Mucosa of stomach (tissue), 1 donor: ENCODE measurements around the gene NLK.

ENCODE experiments used
- H3K27me3 ChIP-seq: one replicate; pipeline ENCODE4 v1.7.0; 2013; ENCODE audit warnings: mild to moderate bottlenecking, low read length; ENCODE audit not compliant: control insufficient read depth, insufficient read depth
- H3K36me3 ChIP-seq: one replicate; pipeline ENCODE4 v1.7.0; 2013; ENCODE audit warnings: low read length; ENCODE audit not compliant: control insufficient read depth, insufficient read depth
- H3K4me1 ChIP-seq: one replicate; pipeline ENCODE4 v1.7.0; 2013; ENCODE audit warnings: mild to moderate bottlenecking, low read length; ENCODE audit not compliant: control insufficient read depth, insufficient read depth
- H3K4me3 ChIP-seq: one replicate; pipeline ENCODE4 v1.7.0; 2013; ENCODE audit warnings: low read length
- H3K9ac ChIP-seq: one replicate; pipeline ENCODE4 v1.7.0; 2013; ENCODE audit warnings: mild to moderate bottlenecking, low read length, moderate library complexity
- H3K9me3 ChIP-seq: one replicate; pipeline ENCODE4 v1.7.0; 2013; ENCODE audit warnings: mild to moderate bottlenecking, low read length, moderate library complexity; ENCODE audit not compliant: control insufficient read depth
- donor health status: Pancreatic carcinoma.

NLK gene

GRCh38 chr17:28125526-28126378 lies 83.3 kb downstream of the NLK start:
- no peak overlapping the region for H3K4me3 ChIP-seq
- no peaks in the 10 kb centered on the region for H3K36me3 ChIP-seq
- no peaks in the 10 kb centered on the region for H3K4me1 ChIP-seq

GRCh38 chr17:28127196-28127595 lies 84.7 kb downstream of the NLK start:
- no peaks in the 10 kb centered on the region for H3K9me3 ChIP-seq
- H3K9ac ChIP-seq: no peak overlapping the region
- no peaks in the 10 kb centered on the region for H3K27me3 ChIP-seq
- no peaks in the 10 kb centered on the region for H3K4me1 ChIP-seq
- no peaks in the 10 kb centered on the region for H3K36me3 ChIP-seq
- H3K4me3 ChIP-seq: no peak overlapping the region

More at GRCh38 chr17:28125526-28126378, 83.3 kb downstream of the NLK start:
- Histone ChIP-seq H3K27me3 (no peaks in the 10 kb centered on the region), H3K9me3 (no peaks in the 10 kb centered on the region), H3K9ac (no peak overlapping the region)

GRCh38 chr17:28128779-28129178 lies 86.3 kb downstream of the NLK start:
- Histone ChIP-seq H3K36me3 (no peaks in the 10 kb centered on the region), H3K4me1 (no peaks in the 10 kb centered on the region), H3K9ac (no peak overlapping the region), H3K27me3 (no peaks in the 10 kb centered on the region), H3K9me3 (no peaks in the 10 kb centered on the region), H3K4me3 (no peak overlapping the region)

GRCh38 chr17:28130472-28130871 lies 88.0 kb downstream of the NLK start:
- H3K27me3 ChIP-seq: no peaks in the 10 kb centered on the region

GRCh38 chr17:28131599-28131998 lies 89.1 kb downstream of the NLK start:
- Histone ChIP-seq H3K4me3 (no peak overlapping the region), H3K9ac (no peak overlapping the region), H3K36me3 (no peaks in the 10 kb centered on the region), H3K27me3 (no peaks in the 10 kb centered on the region), H3K9me3 (no peaks in the 10 kb centered on the region), H3K4me1 (no peaks in the 10 kb centered on the region)

More at GRCh38 chr17:28130472-28130871, 88.0 kb downstream of the NLK start:
- Histone ChIP-seq H3K9me3 (no peaks in the 10 kb centered on the region), H3K4me1 (no peaks in the 10 kb centered on the region), H3K36me3 (no peaks in the 10 kb centered on the region), H3K4me3 (no peak overlapping the region), H3K9ac (no peak overlapping the region)

GRCh38 chr17:28133562-28133970 lies 91.1 kb downstream of the NLK start:
- H3K36me3 ChIP-seq: no peaks in the 10 kb centered on the region
- H3K9me3 ChIP-seq: no peaks in the 10 kb centered on the region
- H3K4me3 ChIP-seq: no peak overlapping the region
- no peaks in the 10 kb centered on the region for H3K4me1 ChIP-seq
- no peaks in the 10 kb centered on the region for H3K27me3 ChIP-seq
- H3K9ac ChIP-seq: no peak overlapping the region

- H3K36me3 ChIP-seq: no peaks in the 10 kb centered on the region
Measured at GRCh38 chr17:28136923-28137322, 94.4 kb downstream of the NLK start.

GRCh38 chr17:28139822-28140221 lies 97.3 kb downstream of the NLK start:
- no peaks in the 10 kb centered on the region for H3K27me3 ChIP-seq
- no peaks in the 10 kb centered on the region for H3K36me3 ChIP-seq
- H3K9ac ChIP-seq: no peak overlapping the region
- H3K9me3 ChIP-seq: no peaks in the 10 kb centered on the region
- no peaks in the 10 kb centered on the region for H3K4me1 ChIP-seq
- H3K4me3 ChIP-seq: no peak overlapping the region

More at GRCh38 chr17:28136923-28137322, 94.4 kb downstream of the NLK start:
- Histone ChIP-seq H3K9me3 (no peaks in the 10 kb centered on the region), H3K9ac (no peak overlapping the region), H3K4me3 (no peak overlapping the region), H3K4me1 (no peaks in the 10 kb centered on the region), H3K27me3 (no peaks in the 10 kb centered on the region)

- Histone ChIP-seq H3K4me3 (no peak overlapping the region), H3K36me3 (no peaks in the 10 kb centered on the region), H3K9me3 (no peaks in the 10 kb centered on the region), H3K27me3 (no peaks in the 10 kb centered on the region), H3K4me1 (no peaks in the 10 kb centered on the region), H3K9ac (no peak overlapping the region)
Measured at GRCh38 chr17:28141313-28141712, 98.8 kb downstream of the NLK start.

GRCh38 chr17:28141773-28142172 lies 99.3 kb downstream of the NLK start:
- no peaks in the 10 kb centered on the region for H3K36me3 ChIP-seq
- no peaks in the 10 kb centered on the region for H3K27me3 ChIP-seq
- no peaks in the 10 kb centered on the region for H3K9me3 ChIP-seq
- H3K9ac ChIP-seq: no peak overlapping the region
- no peaks in the 10 kb centered on the region for H3K4me1 ChIP-seq
- H3K4me3 ChIP-seq: no peak overlapping the region

- H3K4me1 ChIP-seq: no peaks in the 10 kb centered on the region
- H3K27me3 ChIP-seq: no peaks in the 10 kb centered on the region
- H3K9ac ChIP-seq: no peak overlapping the region
- H3K36me3 ChIP-seq: no peaks in the 10 kb centered on the region
- no peaks in the 10 kb centered on the region for H3K9me3 ChIP-seq
- H3K4me3 ChIP-seq: no peak overlapping the region
Measured at GRCh38 chr17:28142305-28142704, 99.8 kb downstream of the NLK start.

- Histone ChIP-seq H3K4me1 (no peaks in the 10 kb centered on the region), H3K9me3 (no peaks in the 10 kb centered on the region), H3K36me3 (no peaks in the 10 kb centered on the region), H3K27me3 (no peaks in the 10 kb centered on the region), H3K9ac (no peak overlapping the region), H3K4me3 (no peak overlapping the region)
Measured at GRCh38 chr17:28144019-28144418, 101.5 kb downstream of the NLK start.
